Type B pancreatic cell (in vitro differentiated cells): Measurements from ENCODE around the gene DYNC2H1. TPM values are rescaled to one million over a fixed set of nuclear protein-coding genes. Genes with fewer than 3 reads are reported as not detected.
A peak's percentile ranks its signal among the peaks of the same experiment; 100 is the strongest.

Experiments
- DNase-seq: peaks from one replicate; pipeline ENCODE4 v3.0.0; 2021; ENCODE audit warnings: mixed read lengths; ENCODE audit not compliant: unreplicated experiment; ENCODE audit errors: extremely low spot score
- H3K27ac Mint-ChIP-seq: 2 replicates; pipeline ENCODE4 v1.8.0; 2021; ENCODE audit warnings: mild to moderate bottlenecking, mixed read lengths
- H3K27me3 Mint-ChIP-seq: 2 replicates; pipeline ENCODE4 v1.8.0; 2021; ENCODE audit warnings: mixed read lengths
- H3K36me3 Mint-ChIP-seq: 2 replicates; pipeline ENCODE4 v1.8.0; 2021; ENCODE audit warnings: mixed read lengths
- H3K4me1 Mint-ChIP-seq: one replicate; pipeline ENCODE4 v1.8.0; 2021; ENCODE audit warnings: mixed read lengths; ENCODE audit not compliant: unreplicated experiment
- H3K4me3 Mint-ChIP-seq: 2 replicates; pipeline ENCODE4 v1.8.0; 2021; ENCODE audit warnings: mild to moderate bottlenecking, mixed read lengths
- H3K9me3 Mint-ChIP-seq: 2 replicates; pipeline ENCODE4 v1.8.0; 2021; ENCODE audit warnings: mixed read lengths
- CTCF ChIP-seq: fragments of 200-600 bp; sonication (generic); conservative IDR thresholded peaks from 2 replicates; pipeline ENCODE4 v1.5.0; 2021; ENCODE audit warnings: antibody characterized with exemption, mild to moderate bottlenecking
- total RNA-seq: library from RNA; stranded (reverse); gene quantifications from 2 replicates; pipeline ENCODE4 v1.2.1, GENCODE V29; 2021; ENCODE audit warnings: low replicate concordance

The DYNC2H1 gene
- total RNA-seq, 1 donor from 2014 or later: 26.1 TPM

DNA sequence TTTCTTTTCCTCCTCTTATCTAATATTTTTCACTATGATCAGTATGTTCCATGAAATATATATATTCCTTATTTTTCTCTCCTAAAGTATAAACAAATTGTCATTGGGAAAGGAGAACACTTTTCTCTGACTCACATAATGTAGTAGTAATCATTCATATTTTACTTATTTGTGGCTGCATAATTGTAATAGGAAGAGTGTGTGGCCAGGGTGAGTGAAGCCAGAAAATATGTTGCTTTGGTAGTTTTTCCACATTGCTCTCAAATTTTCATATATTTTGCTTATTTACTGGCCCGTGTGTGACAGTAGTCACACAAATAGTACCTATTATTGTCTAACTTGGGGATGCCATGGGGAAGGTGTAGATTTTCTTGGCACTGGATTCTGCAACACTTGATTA is 172.1 kb downstream of the DYNC2H1 start:
- Mint-ChIP-seq H3K36me3 (peaks cover 5% of the 10 kb centered on the region), H3K4me1 (no peaks in the 10 kb centered on the region), H3K4me3 (no peak overlapping the region), H3K27me3 (no peaks in the 10 kb centered on the region), H3K9me3 (no peaks in the 10 kb centered on the region), H3K27ac (peak overlapping the region; percentile 65)
- no peak for DNase-seq
- TF ChIP-seq CTCF: no peak

DNA sequence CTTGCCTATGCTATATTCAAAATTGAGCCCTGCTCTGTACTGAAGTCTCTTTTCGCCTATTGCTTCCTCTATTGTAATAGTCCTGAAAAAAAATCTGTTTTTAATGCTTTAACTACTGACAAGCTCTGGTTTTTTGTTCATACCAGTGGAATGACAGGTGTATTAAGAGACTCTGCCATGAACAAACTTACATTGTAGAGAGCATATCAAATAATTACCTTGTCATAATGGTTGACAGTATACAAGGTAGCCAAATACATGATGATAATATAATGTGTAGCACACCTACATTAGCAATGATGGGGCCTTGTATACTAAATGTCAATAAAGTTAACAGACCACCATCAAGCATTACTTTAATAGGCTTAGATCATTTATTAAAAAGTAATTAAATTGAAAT is 175.0 kb downstream of the DYNC2H1 start:
- H3K36me3 Mint-ChIP-seq: peaks cover 17% of the 10 kb centered on the region
- no peak overlapping the region for H3K4me3 Mint-ChIP-seq
- H3K9me3 Mint-ChIP-seq: no peaks in the 10 kb centered on the region

DNA sequence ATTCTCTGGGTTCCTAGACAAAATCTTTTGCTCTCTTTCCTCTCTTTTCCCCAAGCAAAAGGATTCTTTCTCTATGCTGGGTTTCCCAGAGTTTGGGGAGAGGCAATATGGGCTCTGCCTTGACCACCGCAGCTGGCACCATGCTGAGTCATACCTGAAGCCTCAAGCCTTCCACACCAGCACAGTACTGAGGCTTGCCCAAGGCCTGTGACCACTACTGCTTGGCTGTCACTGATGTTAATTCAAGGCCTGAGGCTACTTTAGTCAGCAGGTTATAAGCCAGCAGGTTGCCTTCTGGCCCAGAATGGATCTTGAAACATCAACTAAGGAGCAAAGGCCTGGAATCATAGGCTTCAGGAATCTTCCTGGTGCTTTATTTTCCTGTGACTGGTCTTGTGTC is 185.3 kb downstream of the DYNC2H1 start:
- no peaks in the 10 kb centered on the region for H3K27me3 Mint-ChIP-seq
- no peak for DNase-seq
- TF ChIP-seq CTCF: no peak
- no peak overlapping the region for H3K4me3 Mint-ChIP-seq
- H3K9me3 Mint-ChIP-seq: peaks cover 17% of the 10 kb centered on the region
- H3K4me1 Mint-ChIP-seq: no peaks in the 10 kb centered on the region
- H3K36me3 Mint-ChIP-seq: peaks cover 47% of the 10 kb centered on the region
- H3K27ac Mint-ChIP-seq: no peak overlapping the region

More for the DNA sequence above, 175.0 kb downstream of the DYNC2H1 start:
- Mint-ChIP-seq H3K4me1 (no peaks in the 10 kb centered on the region), H3K27me3 (no peaks in the 10 kb centered on the region), H3K27ac (no peak overlapping the region)
- DNase-seq: no peak
- no peak for TF ChIP-seq CTCF

GRCh38 chr11:103295704-103296103 is 186.5 kb downstream of the DYNC2H1 start:
- Mint-ChIP-seq H3K36me3 (peaks cover 47% of the 10 kb centered on the region), H3K4me1 (no peaks in the 10 kb centered on the region), H3K9me3 (peaks cover 17% of the 10 kb centered on the region), H3K4me3 (no peak overlapping the region), H3K27me3 (no peaks in the 10 kb centered on the region), H3K27ac (no peak overlapping the region)
- no peak for DNase-seq
- TF ChIP-seq CTCF: no peak

- H3K9me3 Mint-ChIP-seq: peaks cover 17% of the 10 kb centered on the region
- H3K36me3 Mint-ChIP-seq: peaks cover 33% of the 10 kb centered on the region
- H3K27ac Mint-ChIP-seq: no peak overlapping the region
- no peaks in the 10 kb centered on the region for H3K27me3 Mint-ChIP-seq
- no peak overlapping the region for H3K4me3 Mint-ChIP-seq
- no peaks in the 10 kb centered on the region for H3K4me1 Mint-ChIP-seq
- DNase-seq: no peak
- no peak for TF ChIP-seq CTCF
These were observed 188.7 kb downstream of the DYNC2H1 start for GRCh38 chr11:103297900-103298299.

- Mint-ChIP-seq H3K36me3 (peaks cover 21% of the 10 kb centered on the region), H3K4me3 (no peak overlapping the region), H3K27ac (no peak overlapping the region), H3K4me1 (peaks cover 9% of the 10 kb centered on the region), H3K27me3 (no peaks in the 10 kb centered on the region), H3K9me3 (no peaks in the 10 kb centered on the region)
- DNase-seq: no peak
- no peak for TF ChIP-seq CTCF
These were observed 206.0 kb downstream of the DYNC2H1 start for GRCh38 chr11:103315248-103315647.
